Measurements from ENCODE around the gene FAXDC2.
"Not testable (repeated sequence)": the region's sequence is repeated elsewhere in the genome, so short reads cannot be mapped to it uniquely, and the experiment has no call there.

The FAXDC2 gene

GRCh38 chr5:154829589-154830218, 20.7 kb downstream of the FAXDC2 start:
- DNase-seq: no peak

- no peak for DNase-seq
Observed at GRCh38 chr5:154829181-154829588, 21.2 kb downstream of the FAXDC2 start.

GRCh38 chr5:154824070-154824469, 26.3 kb downstream of the FAXDC2 start:
- DNase-seq: no peak

- DNase-seq: no peak
Observed at GRCh38 chr5:154823605-154824004, 26.8 kb downstream of the FAXDC2 start.

GRCh38 chr5:154822896-154823295, 27.5 kb downstream of the FAXDC2 start:
- DNase-seq: not testable (repeated sequence)

- DNase-seq: no peak
Observed at GRCh38 chr5:154820383-154820782, 30.0 kb downstream of the FAXDC2 start.

GRCh38 chr5:154819546-154819945, 30.9 kb downstream of the FAXDC2 start:
- DNase-seq: no peak

GRCh38 chr5:154818471-154819116, 31.8 kb downstream of the FAXDC2 start:
- no peak for DNase-seq

GRCh38 chr5:154817815-154818214, 32.6 kb downstream of the FAXDC2 start:
- no peak for DNase-seq

- DNase-seq: no peak
Observed at GRCh38 chr5:154816891-154817492, 33.4 kb downstream of the FAXDC2 start.

GRCh38 chr5:154815684-154816247, 34.6 kb downstream of the FAXDC2 start:
- DNase-seq: no peak

GRCh38 chr5:154815025-154815424, 35.4 kb downstream of the FAXDC2 start:
- DNase-seq: no peak

- no peak for DNase-seq
Observed at GRCh38 chr5:154813736-154814135, 36.7 kb downstream of the FAXDC2 start.

GRCh38 chr5:154813158-154813557, 37.2 kb downstream of the FAXDC2 start:
- no peak for DNase-seq

- DNase-seq: peak; percentile 9
Observed at GRCh38 chr5:154811653-154812465, 38.5 kb downstream of the FAXDC2 start.

- no peak for DNase-seq
Observed at GRCh38 chr5:154811239-154811638, 39.2 kb downstream of the FAXDC2 start.

GRCh38 chr5:154806176-154806575, 44.2 kb downstream of the FAXDC2 start:
- no peak for DNase-seq

GRCh38 chr5:154802050-154802449, 48.4 kb downstream of the FAXDC2 start:
- no peak for DNase-seq

GRCh38 chr5:154801083-154801482, 49.3 kb downstream of the FAXDC2 start:
- DNase-seq: no peak

GRCh38 chr5:154800582-154800981, 49.8 kb downstream of the FAXDC2 start:
- no peak for DNase-seq

- DNase-seq: no peak
Observed at GRCh38 chr5:154797762-154798161, 52.6 kb downstream of the FAXDC2 start.

- no peak for DNase-seq
Observed at GRCh38 chr5:154795235-154795596, 55.2 kb downstream of the FAXDC2 start.

GRCh38 chr5:154794525-154795234, 55.7 kb downstream of the FAXDC2 start:
- no peak for DNase-seq
